Glomerular visceral epithelial cell (primary cell): ENCODE results near the gene CNTRL.

ENCODE experiments used
- DNase-seq: peaks from one replicate; pipeline ENCODE4 v3.0.0-alpha.2; 2016; ENCODE audit errors: extremely low spot score

Gene CNTRL

DNA sequence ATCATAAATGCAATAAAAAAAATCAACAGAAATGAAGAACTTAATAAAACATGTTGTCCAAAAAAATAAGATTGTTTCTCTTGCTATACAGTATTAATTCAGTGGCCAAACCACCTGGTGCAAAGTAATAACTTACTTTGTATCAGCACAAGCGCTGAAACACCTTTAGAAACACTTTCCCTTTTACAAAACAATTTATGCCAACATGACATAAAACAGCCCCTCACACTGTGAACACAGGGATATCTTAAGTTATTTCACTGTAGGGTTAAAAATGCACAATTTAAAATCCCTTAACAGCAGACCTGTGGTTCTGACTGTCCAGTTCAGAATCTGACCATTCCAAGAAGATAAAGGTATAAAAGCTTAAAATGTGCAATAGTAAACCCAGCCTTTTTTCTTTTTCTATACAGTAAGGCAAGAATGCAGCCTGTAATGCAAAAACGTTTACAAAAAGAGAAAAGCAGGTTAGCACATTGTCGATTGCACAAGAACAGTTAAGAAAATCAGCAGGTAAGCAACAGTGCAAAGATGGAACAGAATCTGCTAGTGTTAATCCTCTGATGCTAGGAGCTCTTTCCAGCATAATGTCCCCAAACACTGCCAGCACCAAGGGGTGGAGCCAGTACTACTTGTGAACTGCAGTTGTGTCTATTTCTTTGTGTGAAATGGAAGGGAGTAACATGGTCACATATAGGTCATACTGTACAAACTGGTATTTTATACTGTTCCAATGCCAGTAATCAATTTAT, 105.4 kb downstream of the CNTRL start:
- DNase-seq = no peak

GRCh38 chr9:121182101-121182836, 107.5 kb downstream of the CNTRL start:
- DNase-seq = peak; percentile 41

DNA sequence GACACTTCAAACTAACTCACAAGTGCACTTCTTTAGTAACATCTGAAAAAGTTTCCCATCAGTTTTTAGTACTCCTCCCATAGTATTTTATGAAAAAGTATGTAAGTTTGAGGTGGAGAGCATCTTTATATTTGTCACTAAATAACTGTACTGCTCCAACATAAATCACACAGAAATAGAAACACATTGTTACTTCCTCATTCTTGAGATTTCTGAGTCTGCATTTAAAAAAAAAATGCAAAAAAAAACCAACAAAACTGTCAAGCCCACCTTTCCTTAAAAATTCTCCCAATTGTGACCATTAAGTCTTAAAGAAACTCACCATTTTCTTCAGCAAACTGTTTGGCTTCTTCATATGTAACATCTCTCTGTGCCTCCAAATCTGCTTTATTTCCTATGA, 108.2 kb downstream of the CNTRL start:
- DNase-seq = no peak

- no peak for DNase-seq
Observed at GRCh38 chr9:121183666-121184423, 109.1 kb downstream of the CNTRL start.

- no peak for DNase-seq
Observed at GRCh38 chr9:121184463-121184862, 109.7 kb downstream of the CNTRL start.

GRCh38 chr9:121185178-121185745, 110.5 kb downstream of the CNTRL start:
- no peak for DNase-seq

DNA sequence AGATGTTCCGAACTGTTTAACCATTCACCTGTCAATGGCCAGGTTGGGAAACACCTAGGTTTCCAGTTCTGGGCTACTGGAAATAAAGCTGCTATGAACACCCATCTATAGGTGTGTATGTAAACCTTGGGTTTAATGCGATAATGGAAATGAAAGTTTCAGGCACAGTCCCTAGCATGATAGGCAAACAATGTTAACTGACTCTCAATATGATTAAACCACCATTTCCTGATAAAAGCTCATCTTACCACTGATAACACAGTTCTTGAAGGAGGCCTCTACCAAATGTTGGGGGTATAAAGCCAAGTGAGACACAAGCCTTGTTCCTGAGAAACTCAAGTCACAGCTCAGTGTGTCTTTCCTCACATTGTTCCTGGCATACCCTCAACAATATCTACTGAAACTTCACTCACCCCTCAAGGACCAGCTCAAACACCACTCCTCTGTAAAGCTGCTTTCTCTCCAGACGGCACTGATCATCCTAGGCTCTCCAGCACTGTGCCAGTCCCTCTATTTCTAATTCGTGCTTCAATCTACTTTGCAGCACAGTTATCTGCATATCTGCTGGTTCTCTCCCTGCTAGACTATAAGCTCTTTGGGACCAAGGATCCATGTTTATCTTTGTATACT, 111.1 kb downstream of the CNTRL start:
- no peak for DNase-seq

GRCh38 chr9:121187636-121188305, 113.0 kb downstream of the CNTRL start:
- no peak for DNase-seq

DNA sequence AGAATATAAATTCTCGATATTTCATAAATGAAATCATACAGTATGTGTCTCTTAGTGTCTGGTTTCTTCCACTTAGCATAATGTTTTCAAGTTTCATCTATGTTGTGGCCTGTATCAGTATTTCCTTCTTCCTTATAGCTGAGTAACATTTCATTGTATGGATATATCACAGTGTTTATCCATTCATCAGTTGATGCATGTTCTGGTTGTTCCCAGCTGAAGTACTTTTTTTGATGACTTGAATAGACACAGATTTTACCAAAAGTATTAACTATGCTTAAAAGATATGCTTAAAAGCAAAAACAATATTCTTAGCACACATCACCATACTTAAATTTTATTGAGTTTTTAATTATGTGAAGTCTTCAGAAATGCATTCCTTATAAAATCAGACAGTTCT, 114.3 kb downstream of the CNTRL start:
- no peak for DNase-seq

DNA sequence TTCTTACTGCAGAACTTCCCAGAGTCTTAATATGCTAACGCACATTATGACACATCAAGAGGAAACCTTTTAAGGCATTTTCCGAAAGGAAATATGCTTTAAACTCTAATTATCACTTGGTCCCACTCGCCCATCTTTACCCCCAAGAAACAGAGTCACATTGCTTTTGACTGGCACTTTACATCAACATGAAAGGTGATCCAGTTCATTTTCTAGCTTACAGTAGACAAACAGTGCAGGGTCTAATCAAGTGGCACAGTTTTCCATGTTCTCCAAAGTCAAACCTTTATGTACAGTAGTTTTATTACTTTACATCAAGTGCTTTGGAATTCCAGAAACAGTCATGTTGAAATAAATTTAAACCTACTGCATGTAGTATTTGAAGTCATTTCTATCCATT, 114.9 kb downstream of the CNTRL start:
- no peak for DNase-seq

GRCh38 chr9:121191235-121191634, 116.5 kb downstream of the CNTRL start:
- DNase-seq = no peak

GRCh38 chr9:121192518-121192917, 117.8 kb downstream of the CNTRL start:
- no peak for DNase-seq

DNA sequence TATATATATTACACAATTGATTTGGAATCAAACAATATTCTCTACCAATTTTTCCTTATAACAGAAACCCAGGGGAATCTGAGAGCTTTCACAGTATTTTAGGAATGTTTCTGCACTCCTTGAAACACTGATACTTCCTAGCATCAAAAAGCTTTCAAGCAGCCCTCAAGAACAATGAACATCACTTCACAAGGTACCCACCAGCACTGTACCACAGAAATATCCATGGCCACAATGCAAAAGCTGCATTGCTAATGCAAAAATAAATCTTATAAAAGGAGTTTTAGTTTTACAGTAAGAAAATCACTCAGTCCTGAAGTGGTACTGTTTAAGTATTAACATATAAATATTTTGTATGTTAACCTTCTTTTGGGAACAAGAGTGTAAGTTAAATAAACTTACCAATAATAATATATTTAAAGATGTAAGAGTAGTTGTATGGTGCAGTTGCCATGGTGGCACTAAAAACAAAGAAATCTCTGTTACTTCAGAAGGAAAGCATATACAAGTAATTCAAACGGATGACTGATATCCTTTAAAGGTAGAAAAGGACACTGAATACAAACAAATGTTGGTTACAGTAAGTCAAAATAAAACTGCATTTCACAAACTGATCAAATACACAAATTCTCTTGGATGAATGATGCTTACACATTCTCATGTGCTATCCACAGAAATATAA, 118.3 kb downstream of the CNTRL start:
- no peak for DNase-seq

- DNase-seq = no peak
Observed at GRCh38 chr9:121194730-121195129, 120.0 kb downstream of the CNTRL start.

- peak; percentile 30 for DNase-seq
Observed at GRCh38 chr9:121196389-121196788, 121.6 kb downstream of the CNTRL start.

- no peak for DNase-seq
Observed at GRCh38 chr9:121197132-121197531, 122.4 kb downstream of the CNTRL start.

- DNase-seq = no peak
Observed at GRCh38 chr9:121198512-121199042, 123.8 kb downstream of the CNTRL start.

DNA sequence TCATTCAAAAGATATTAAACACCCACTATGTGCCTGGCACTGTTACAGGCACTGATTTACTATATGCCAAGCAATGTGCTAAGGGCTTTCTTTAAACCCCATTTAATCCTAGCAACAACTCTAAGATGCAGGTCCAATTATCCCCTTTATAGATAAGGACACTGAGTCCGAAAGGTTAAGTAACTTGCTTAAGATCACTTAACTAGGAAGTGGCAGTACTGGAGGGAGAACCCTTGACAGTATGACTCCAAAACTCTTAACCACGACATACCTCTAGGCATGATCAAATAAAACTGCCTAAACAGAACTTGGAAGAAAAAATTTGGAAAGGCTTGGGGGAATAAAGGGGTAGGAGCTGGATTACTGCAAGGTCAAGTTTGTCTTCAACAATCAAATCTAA, 125.2 kb downstream of the CNTRL start:
- no peak for DNase-seq

- no peak for DNase-seq
Observed at GRCh38 chr9:121200356-121200755, 125.6 kb downstream of the CNTRL start.

DNA sequence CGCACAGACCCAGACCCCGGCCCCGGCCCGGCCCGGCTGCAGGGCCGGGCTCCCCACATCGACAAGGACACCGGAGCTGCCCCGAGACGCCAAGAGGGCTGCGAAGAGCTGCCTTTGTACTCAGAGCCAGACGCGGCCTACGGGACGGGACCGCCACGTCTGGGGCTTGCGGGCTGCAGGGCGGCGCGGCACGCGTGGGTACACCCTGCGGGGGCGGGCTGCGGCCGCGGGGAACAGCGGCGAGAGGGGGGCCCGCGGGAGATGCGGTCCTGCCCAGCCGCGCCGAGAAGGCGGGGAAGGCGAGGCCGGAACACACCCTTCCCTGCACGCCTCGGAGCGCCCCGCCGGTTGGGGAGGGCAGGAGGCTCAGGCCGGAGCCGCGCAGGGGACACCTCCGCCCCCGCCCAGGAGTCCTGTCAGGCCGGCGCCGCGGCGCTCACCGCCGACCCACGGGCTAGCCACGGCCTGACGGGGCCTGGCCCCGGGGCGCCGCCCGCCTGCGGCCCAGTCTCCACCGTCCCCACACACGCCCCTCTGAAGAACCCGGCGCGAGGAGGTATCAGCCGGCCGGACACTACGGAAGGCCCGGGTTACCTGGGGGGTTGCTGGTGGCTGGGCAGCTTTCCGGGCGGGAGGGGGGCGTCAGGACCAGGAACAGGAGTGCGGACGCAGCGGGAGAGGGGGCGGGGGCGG, 126.4 kb downstream of the CNTRL start:
- DNase-seq = peak; percentile 27
